GM21619 (cell line): ENCODE data around the gene RCBTB2.
"Not testable (repeated sequence)": the region's sequence is repeated elsewhere in the genome, so short reads cannot be mapped to it uniquely, and the experiment has no call there.

Experiments used
- ATAC-seq: cut with Tn5 transposase; IDR thresholded peaks from one replicate; pipeline ENCODE4 v1.9.1; 2021; ENCODE audit not compliant: unreplicated experiment

The RCBTB2 gene

GRCh38 chr13:48456546-48456945 lies 76.3 kb downstream of the RCBTB2 start:
- ATAC-seq, result no peak

- not testable (repeated sequence) for ATAC-seq
Measured at GRCh38 chr13:48451196-48451595, 81.7 kb downstream of the RCBTB2 start.

- no peak for ATAC-seq
Measured at GRCh38 chr13:48449656-48450055, 83.2 kb downstream of the RCBTB2 start.

- no peak for ATAC-seq
Measured at GRCh38 chr13:48448959-48449614, 83.8 kb downstream of the RCBTB2 start.

GRCh38 chr13:48448285-48448958 lies 84.5 kb downstream of the RCBTB2 start:
- ATAC-seq, result no peak

- no peak for ATAC-seq
Measured at GRCh38 chr13:48446464-48446863, 86.4 kb downstream of the RCBTB2 start.

GRCh38 chr13:48443442-48444208 lies 89.3 kb downstream of the RCBTB2 start:
- no peak for ATAC-seq
